Measurements from ENCODE around the gene TBC1D10B.

DNA sequence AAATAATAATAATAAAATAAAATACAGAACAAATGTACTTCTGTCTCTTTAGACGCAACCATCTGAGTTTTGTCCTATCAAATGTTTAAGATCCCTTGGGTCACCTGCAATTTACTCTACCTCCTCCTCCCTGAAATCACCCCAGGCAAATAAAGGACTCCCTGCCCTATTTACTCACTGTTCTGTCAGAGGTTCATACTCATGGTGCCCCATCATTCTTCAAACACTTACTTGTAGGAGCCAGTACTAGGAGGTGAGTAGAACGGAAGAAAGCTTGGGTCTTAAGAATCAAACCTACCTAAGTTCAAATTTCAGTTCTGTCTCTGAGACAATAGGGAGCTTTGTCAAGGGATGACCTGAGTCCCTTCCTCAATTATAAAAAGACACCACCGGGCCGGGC, 3.8 kb downstream of the TBC1D10B start:
- TF ChIP-seq, protein P1, sequence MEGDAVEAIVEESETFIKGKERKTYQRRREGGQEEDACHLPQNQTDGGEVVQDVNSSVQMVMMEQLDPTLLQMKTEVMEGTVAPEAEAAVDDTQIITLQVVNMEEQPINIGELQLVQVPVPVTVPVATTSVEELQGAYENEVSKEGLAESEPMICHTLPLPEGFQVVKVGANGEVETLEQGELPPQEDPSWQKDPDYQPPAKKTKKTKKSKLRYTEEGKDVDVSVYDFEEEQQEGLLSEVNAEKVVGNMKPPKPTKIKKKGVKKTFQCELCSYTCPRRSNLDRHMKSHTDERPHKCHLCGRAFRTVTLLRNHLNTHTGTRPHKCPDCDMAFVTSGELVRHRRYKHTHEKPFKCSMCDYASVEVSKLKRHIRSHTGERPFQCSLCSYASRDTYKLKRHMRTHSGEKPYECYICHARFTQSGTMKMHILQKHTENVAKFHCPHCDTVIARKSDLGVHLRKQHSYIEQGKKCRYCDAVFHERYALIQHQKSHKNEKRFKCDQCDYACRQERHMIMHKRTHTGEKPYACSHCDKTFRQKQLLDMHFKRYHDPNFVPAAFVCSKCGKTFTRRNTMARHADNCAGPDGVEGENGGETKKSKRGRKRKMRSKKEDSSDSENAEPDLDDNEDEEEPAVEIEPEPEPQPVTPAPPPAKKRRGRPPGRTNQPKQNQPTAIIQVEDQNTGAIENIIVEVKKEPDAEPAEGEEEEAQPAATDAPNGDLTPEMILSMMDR (IDR thresholded peaks at IDR 0.05) = no peak
- TF ChIP-seq POLR2A (IDR thresholded peaks at IDR 0.05) = no peak

Measured in adrenal gland (tissue), 5 donors.